OCI-LY7 (cell line): ENCODE results near the gene KCNK1.

Source experiments
- EZH2phosphoT487 ChIP-seq: fragments of 200-600 bp; sonication (generic); IDR thresholded peaks from 2 replicates; pipeline ENCODE4 v1.6.1; 2018; ENCODE audit warnings: low read depth, borderline replicate concordance, mild to moderate bottlenecking, mixed run types, antibody characterized with exemption, low read length, moderate library complexity, mixed read lengths
- TF ChIP-seq, protein P1 (sequence below): fragments of 200-600 bp; sonication (generic); conservative IDR thresholded peaks from 2 replicates; pipeline ENCODE4 v1.5.1; 2014; ENCODE audit warnings: mild to moderate bottlenecking, antibody characterized with exemption, low read length, moderate library complexity, mixed read lengths

DNA sequence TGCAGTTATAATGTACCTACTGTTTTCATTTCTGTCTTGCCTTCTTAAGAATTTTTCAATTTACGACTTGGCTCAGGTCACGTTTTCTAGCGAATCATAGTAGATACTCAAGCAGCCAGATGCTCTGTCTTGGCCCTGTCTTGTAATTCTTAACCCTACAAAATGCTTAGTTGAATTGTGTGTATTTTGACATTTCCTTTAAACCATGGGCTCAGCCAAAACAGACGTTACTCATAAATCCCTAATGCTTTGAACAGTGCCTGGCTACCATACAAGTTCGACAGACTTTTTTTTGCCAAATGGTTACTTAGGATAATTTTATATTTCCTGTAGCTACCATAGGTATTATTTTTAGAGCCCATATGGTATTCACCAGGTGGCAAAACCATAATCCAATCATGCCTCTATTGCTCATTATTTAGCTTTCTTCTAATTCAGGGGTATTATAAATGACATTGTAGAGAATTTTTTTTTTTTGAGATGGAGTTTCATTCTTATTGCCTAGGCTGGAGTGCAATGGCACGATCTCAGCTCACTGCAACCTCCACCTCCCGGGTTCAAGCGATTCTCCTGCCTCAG lies 54.3 kb downstream of the KCNK1 start:
- TF ChIP-seq, protein P1, sequence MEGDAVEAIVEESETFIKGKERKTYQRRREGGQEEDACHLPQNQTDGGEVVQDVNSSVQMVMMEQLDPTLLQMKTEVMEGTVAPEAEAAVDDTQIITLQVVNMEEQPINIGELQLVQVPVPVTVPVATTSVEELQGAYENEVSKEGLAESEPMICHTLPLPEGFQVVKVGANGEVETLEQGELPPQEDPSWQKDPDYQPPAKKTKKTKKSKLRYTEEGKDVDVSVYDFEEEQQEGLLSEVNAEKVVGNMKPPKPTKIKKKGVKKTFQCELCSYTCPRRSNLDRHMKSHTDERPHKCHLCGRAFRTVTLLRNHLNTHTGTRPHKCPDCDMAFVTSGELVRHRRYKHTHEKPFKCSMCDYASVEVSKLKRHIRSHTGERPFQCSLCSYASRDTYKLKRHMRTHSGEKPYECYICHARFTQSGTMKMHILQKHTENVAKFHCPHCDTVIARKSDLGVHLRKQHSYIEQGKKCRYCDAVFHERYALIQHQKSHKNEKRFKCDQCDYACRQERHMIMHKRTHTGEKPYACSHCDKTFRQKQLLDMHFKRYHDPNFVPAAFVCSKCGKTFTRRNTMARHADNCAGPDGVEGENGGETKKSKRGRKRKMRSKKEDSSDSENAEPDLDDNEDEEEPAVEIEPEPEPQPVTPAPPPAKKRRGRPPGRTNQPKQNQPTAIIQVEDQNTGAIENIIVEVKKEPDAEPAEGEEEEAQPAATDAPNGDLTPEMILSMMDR: no peak
- no peak for TF ChIP-seq EZH2phosphoT487
